Caco-2 (cell line): ENCODE results near the gene FAM171A2. TPM values are rescaled to one million over a fixed set of nuclear protein-coding genes. Genes with fewer than 3 reads are reported as not detected.

Experiments
- BruUV-seq: library from RNA; stranded (reverse); fragments of 400-500 nt; replicated peaks from 2 replicates; lab custom pipeline; 2021; lab: Mats Ljungman, UMichigan
- CTCF ChIA-PET: fragments of 300-600 bp; sonication (Branson Sonifier 250); formaldehyde crosslinking; loops from one replicate; lab custom pipeline; 2022; ENCODE audit warnings: antibody characterized with exemption; lab: Charles Lee
- POLR2A ChIA-PET: fragments of 300-600 bp; sonication (Branson Sonifier 250); formaldehyde crosslinking; loops from one replicate; lab custom pipeline; 2022; ENCODE audit warnings: antibody characterized with exemption; lab: Charles Lee
- DNase-seq, 2 experiments: peaks; one replicate each; pipeline versions ENCODE4 v3.0.0 to v3.0.0-alpha.2; 2020 to 2022
- H3K27me3 ChIP-seq: replicated peaks from 2 replicates; pipeline ENCODE4 v1.6.0; 2011; ENCODE audit warnings: low read length; ENCODE audit not compliant: control insufficient read depth, insufficient read depth
- H3K36me3 ChIP-seq: 2 replicates; pipeline ENCODE4 v1.5.1; 2011; ENCODE audit warnings: low read length; ENCODE audit not compliant: control insufficient read depth, insufficient read depth
- H3K4me1 ChIP-seq: fragments of 250-450 bp; sonication (Bioruptor Pico); 2 replicates; pipeline ENCODE4 v1.5.1; 2020; ENCODE audit warnings: mild to moderate bottlenecking
- H3K4me3 ChIP-seq: 2 replicates; pipeline ENCODE4 v1.5.1; 2011; ENCODE audit warnings: low read depth, mild to moderate bottlenecking, control low read depth, low read length
- H3K9me3 ChIP-seq: fragments of 250-450 bp; sonication (Bioruptor Pico); 2 replicates; pipeline ENCODE4 v1.5.1; 2020; ENCODE audit warnings: mild to moderate bottlenecking, moderate library complexity
- H3K27ac Mint-ChIP-seq: one replicate; pipeline ENCODE4 v1.8.0; 2022; ENCODE audit warnings: mixed read lengths; ENCODE audit not compliant: unreplicated experiment
- H3K27me3 Mint-ChIP-seq: one replicate; pipeline ENCODE4 v1.8.0; 2022; ENCODE audit warnings: mixed read lengths; ENCODE audit not compliant: insufficient read depth, unreplicated experiment
- H3K36me3 Mint-ChIP-seq: one replicate; pipeline ENCODE4 v1.8.0; 2022; ENCODE audit warnings: mild to moderate bottlenecking, mixed read lengths; ENCODE audit not compliant: insufficient read depth, unreplicated experiment
- H3K4me1 Mint-ChIP-seq: one replicate; pipeline ENCODE4 v1.8.0; 2022; ENCODE audit warnings: low read depth, mixed read lengths; ENCODE audit not compliant: unreplicated experiment
- H3K4me3 Mint-ChIP-seq: one replicate; pipeline ENCODE4 v1.8.0; 2022; ENCODE audit warnings: mild to moderate bottlenecking, moderate library complexity, mixed read lengths; ENCODE audit not compliant: unreplicated experiment
- H3K9me3 Mint-ChIP-seq: one replicate; pipeline ENCODE4 v1.8.0; 2022; ENCODE audit warnings: mixed read lengths; ENCODE audit not compliant: unreplicated experiment
- intact Hi-C: fragments of 100-400 bp; cut with micrococcal nuclease; formaldehyde crosslinking; loops from one replicate; pipeline ENCODE4 v1.10.0; 2022; ENCODE audit not compliant: unreplicated experiment
- total RNA-seq: library from RNA; stranded (reverse); gene quantifications from 2 replicates; pipeline ENCODE4 v1.2.3, GENCODE V29; 2022
- TF ChIP-seq, protein P1 (sequence below), 2 experiments: fragments of 200-600 bp in 1 of 2; IDR thresholded peaks; 1 replicate in 1 of 2; 2 replicates in 1 of 2; pipeline versions ENCODE4 v1.5.1 to v1.8.0; 2011 to 2022; ENCODE audit warnings: antibody characterized with exemption in 1 of 2, control low read depth in 1 of 2, inconsistent platforms in 1 of 2, low read depth in 1 of 2, low read length in 1 of 2, mild to moderate bottlenecking in 1 of 2, moderate library complexity in 1 of 2; ENCODE audit not compliant: insufficient read depth in 1 of 2, severe bottlenecking in 1 of 2, unreplicated experiment in 1 of 2

The FAM171A2 gene
- total RNA-seq, 1 experiment from 2014 or later: 3.6 TPM

DNA sequence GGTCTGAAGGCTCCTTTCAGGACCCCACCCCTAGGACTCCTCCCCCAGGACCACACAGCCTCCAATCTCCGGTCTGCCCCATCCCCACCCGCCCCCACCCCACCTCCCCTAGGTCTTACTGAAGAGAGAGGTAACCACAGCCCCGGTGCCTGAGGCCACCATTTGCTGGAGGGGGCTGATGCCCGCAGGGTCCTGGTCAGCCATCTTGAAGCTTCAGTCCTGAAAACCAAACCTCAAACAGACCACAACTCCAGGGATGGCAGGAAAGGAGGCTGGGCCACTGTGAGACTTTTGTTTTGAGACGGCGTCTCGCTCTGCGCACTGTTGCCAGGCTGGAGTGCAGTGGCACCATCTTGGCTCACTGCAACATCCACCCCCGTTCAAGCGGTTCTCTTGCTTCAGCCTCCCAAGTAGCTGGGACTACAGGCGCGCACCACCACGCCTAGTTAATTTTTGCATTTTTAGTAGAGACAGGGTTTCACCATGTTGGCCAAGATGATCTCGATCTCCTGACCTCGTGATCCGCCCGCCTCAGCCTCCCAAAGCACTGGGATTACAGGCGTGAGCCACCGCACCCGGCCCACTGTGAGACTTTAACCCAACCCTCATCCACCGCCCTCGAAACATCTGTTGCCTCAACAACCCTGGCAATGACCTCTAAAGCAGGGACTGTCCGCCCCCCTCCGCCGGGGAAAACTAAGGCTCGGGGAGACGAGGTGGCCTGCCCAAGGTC lies 40.1 kb downstream of the FAM171A2 start:
- Histone ChIP-seq H3K9me3 (no peaks in the 10 kb centered on the region), H3K4me1 (peaks cover 8% of the 10 kb centered on the region), H3K36me3 (peaks cover 3% of the 10 kb centered on the region; the same call in 1 of the 2 replicates), H3K27me3 (no peaks in the 10 kb centered on the region), H3K4me3 (peak overlapping the region; percentile 84)
- BruUV-seq: TSS peak; percentile 56
- ChIA-PET CTCF (interaction anchor here (1.5 kb wide), 1 partner anchor 30 kb away, joined by 3 read pairs; no protein-coding TSS in a partner anchor), POLR2A (no interaction called here)
- Mint-ChIP-seq H3K36me3 (peaks cover 15% of the 10 kb centered on the region), H3K9me3 (no peaks in the 10 kb centered on the region), H3K4me3 (peak overlapping the region; percentile 93), H3K4me1 (no peaks in the 10 kb centered on the region), H3K27me3 (no peaks in the 10 kb centered on the region), H3K27ac (no peak overlapping the region)
- intact Hi-C loops: loop anchor here (2.0 kb wide), 1 partner anchor 105 kb away; the partner anchor contains the start of gene UBTF
- no peak for DNase-seq
- TF ChIP-seq, protein P1, sequence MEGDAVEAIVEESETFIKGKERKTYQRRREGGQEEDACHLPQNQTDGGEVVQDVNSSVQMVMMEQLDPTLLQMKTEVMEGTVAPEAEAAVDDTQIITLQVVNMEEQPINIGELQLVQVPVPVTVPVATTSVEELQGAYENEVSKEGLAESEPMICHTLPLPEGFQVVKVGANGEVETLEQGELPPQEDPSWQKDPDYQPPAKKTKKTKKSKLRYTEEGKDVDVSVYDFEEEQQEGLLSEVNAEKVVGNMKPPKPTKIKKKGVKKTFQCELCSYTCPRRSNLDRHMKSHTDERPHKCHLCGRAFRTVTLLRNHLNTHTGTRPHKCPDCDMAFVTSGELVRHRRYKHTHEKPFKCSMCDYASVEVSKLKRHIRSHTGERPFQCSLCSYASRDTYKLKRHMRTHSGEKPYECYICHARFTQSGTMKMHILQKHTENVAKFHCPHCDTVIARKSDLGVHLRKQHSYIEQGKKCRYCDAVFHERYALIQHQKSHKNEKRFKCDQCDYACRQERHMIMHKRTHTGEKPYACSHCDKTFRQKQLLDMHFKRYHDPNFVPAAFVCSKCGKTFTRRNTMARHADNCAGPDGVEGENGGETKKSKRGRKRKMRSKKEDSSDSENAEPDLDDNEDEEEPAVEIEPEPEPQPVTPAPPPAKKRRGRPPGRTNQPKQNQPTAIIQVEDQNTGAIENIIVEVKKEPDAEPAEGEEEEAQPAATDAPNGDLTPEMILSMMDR (IDR thresholded peaks at IDR 0.05; ENCODE audit: insufficient read depth in 1 of 2, low read depth in 1 of 2, low read length in 1 of 2, severe bottlenecking in 1 of 2, unreplicated experiment in 1 of 2): no peak

DNA sequence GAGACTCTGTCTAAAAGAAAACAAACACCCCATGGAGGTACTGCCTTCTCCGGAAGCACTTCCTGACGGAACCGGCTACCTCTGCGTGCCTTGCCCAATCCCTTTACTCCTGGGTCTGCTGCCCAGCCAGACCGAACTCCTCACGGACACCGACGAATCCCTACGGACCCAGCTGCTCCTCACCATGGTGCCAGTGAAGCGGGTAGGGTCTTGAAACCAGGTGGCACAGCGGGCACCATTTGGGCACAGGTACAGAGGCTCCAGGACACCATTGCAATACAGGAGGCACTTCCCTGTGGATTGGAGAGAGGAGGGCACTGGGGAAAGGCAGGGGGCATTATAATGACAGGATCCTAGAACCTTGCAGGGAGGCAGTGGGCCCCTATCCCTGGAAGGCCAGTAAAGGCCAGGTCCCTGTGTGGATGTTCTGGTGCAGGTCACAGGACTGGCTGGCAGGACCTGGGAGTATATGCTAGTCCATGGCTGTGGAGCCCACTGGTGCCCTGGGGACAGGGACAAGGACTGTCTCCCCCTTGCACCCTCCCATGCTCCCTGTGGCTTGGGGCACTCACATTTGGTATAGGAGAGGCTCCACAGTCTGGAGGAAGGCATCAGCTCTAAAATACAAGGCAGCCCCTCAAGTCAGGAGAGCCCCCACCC lies 41.3 kb downstream of the FAM171A2 start:
- no TSS peak for BruUV-seq

More for the DNA sequence above, 41.3 kb downstream of the FAM171A2 start:
- intact Hi-C loops: no loop called here
- H3K27me3 Mint-ChIP-seq: peaks cover 2% of the 10 kb centered on the region
- DNase-seq: no peak
- TF ChIP-seq, protein P1 (IDR thresholded peaks at IDR 0.05; ENCODE audit: insufficient read depth in 1 of 2, low read depth in 1 of 2, low read length in 1 of 2, severe bottlenecking in 1 of 2, unreplicated experiment in 1 of 2): no peak
- Histone ChIP-seq H3K4me3 (no peak overlapping the region), H3K27me3 (no peaks in the 10 kb centered on the region), H3K9me3 (no peaks in the 10 kb centered on the region), H3K36me3 (peaks cover 3% of the 10 kb centered on the region; the same call in 1 of the 2 replicates), H3K4me1 (peaks cover 6% of the 10 kb centered on the region)
- no peak overlapping the region for H3K27ac Mint-ChIP-seq
- no peaks in the 10 kb centered on the region for H3K9me3 Mint-ChIP-seq
- H3K4me1 Mint-ChIP-seq: peaks cover 3% of the 10 kb centered on the region
- ChIA-PET CTCF (no interaction called here), POLR2A (no interaction called here)
- peaks cover 26% of the 10 kb centered on the region for H3K36me3 Mint-ChIP-seq
- peak overlapping the region; percentile 14 for H3K4me3 Mint-ChIP-seq
